Skeletal muscle satellite cell (primary cell): ENCODE data around the gene ATG2B.

Experiments used
- H3K27me3 ChIP-seq: 2 replicates; pipeline ENCODE4 v1.7.0; 2013; ENCODE audit warnings: low read length; ENCODE audit not compliant: control insufficient read depth, insufficient read depth
- H3K36me3 ChIP-seq: 2 replicates; pipeline ENCODE4 v1.7.0; 2013; ENCODE audit warnings: mild to moderate bottlenecking, control low read depth, low read length; ENCODE audit not compliant: insufficient read depth
- H3K4me1 ChIP-seq: 2 replicates; pipeline ENCODE4 v1.7.0; 2013; ENCODE audit warnings: low read length; ENCODE audit not compliant: control insufficient read depth, insufficient read depth
- H3K4me2 ChIP-seq: 2 replicates; pipeline ENCODE4 v1.7.0; 2013; ENCODE audit warnings: mild to moderate bottlenecking, low read length
- H3K4me3 ChIP-seq: 2 replicates; pipeline ENCODE4 v1.7.0; 2013; ENCODE audit warnings: low read length
- H3K9ac ChIP-seq: 2 replicates; pipeline ENCODE4 v1.7.0; 2013; ENCODE audit warnings: mild to moderate bottlenecking, low read depth, low read length, moderate library complexity
- H3K9me3 ChIP-seq: replicated peaks from 2 replicates; pipeline ENCODE4 v1.7.0; 2013; ENCODE audit warnings: mild to moderate bottlenecking, control low read depth, low read length

Gene ATG2B

GRCh38 chr14:96309133-96309895 is 53.8 kb downstream of the ATG2B start:
- peaks cover 56% of the 10 kb centered on the region for H3K36me3 ChIP-seq
- no peak overlapping the region for H3K4me2 ChIP-seq
- H3K27me3 ChIP-seq, result no peaks in the 10 kb centered on the region
- H3K9me3 ChIP-seq, result no peaks in the 10 kb centered on the region
- H3K4me1 ChIP-seq, result no peaks in the 10 kb centered on the region
- no peak overlapping the region for H3K4me3 ChIP-seq
- no peak overlapping the region for H3K9ac ChIP-seq

GRCh38 chr14:96307434-96307833 is 55.7 kb downstream of the ATG2B start:
- H3K9ac ChIP-seq, result no peak overlapping the region
- H3K27me3 ChIP-seq, result no peaks in the 10 kb centered on the region
- H3K4me3 ChIP-seq, result no peak overlapping the region
- H3K4me2 ChIP-seq, result no peak overlapping the region
- H3K4me1 ChIP-seq, result no peaks in the 10 kb centered on the region
- no peaks in the 10 kb centered on the region for H3K9me3 ChIP-seq
- H3K36me3 ChIP-seq, result peaks cover 52% of the 10 kb centered on the region

DNA sequence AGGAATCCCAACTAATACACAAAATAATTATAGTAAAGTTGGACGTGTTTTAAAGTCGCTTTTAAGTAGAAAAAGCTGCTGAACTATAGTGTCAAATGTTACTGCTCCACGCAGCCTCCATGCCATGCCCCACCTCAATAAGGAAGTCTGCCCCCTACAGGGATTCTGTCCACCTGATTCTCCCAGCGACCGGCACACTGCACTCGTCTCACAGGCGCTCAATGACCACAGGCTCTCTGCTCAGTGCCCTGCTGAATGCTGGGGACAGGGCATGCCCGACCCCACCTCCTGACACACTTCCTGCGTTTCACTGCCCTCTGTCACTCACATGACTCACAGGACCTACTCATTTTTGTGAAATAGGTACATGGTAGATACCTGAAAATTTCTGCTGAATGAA is 58.2 kb downstream of the ATG2B start:
- Histone ChIP-seq H3K9me3 (no peaks in the 10 kb centered on the region), H3K9ac (no peak overlapping the region), H3K27me3 (no peaks in the 10 kb centered on the region), H3K4me3 (no peak overlapping the region), H3K4me1 (no peaks in the 10 kb centered on the region), H3K4me2 (no peak overlapping the region), H3K36me3 (peaks cover 32% of the 10 kb centered on the region)

GRCh38 chr14:96303981-96304380 is 59.2 kb downstream of the ATG2B start:
- H3K4me1 ChIP-seq, result no peaks in the 10 kb centered on the region

DNA sequence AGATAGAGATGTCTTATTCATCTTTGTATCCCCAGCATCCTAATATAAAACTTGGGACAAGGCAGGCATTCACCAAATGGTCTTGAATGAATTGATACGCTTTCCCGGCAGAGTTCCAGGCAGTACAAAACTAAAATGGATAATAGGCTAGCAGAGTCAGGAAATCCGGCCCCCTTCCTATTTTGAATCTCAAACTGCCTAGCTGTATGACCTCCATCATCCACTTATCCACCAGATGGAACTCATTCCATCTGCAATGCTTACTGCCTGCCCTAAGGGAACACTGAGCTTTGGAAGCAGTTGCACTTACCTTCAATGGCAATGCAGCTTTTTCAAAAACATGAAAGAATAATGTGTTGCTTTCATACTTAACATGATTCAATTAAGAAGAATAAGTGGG is 63.7 kb downstream of the ATG2B start:
- Histone ChIP-seq H3K9ac (no peak overlapping the region), H3K36me3 (peaks cover 8% of the 10 kb centered on the region), H3K4me2 (no peak overlapping the region), H3K9me3 (no peaks in the 10 kb centered on the region), H3K4me1 (no peaks in the 10 kb centered on the region), H3K27me3 (no peaks in the 10 kb centered on the region), H3K4me3 (no peak overlapping the region)

More at GRCh38 chr14:96303981-96304380, 59.2 kb downstream of the ATG2B start:
- H3K9me3 ChIP-seq, result no peaks in the 10 kb centered on the region
- no peak overlapping the region for H3K9ac ChIP-seq
- H3K36me3 ChIP-seq, result peaks cover 25% of the 10 kb centered on the region
- no peak overlapping the region for H3K4me3 ChIP-seq
- no peak overlapping the region for H3K4me2 ChIP-seq
- no peaks in the 10 kb centered on the region for H3K27me3 ChIP-seq

GRCh38 chr14:96297997-96298515 is 65.1 kb downstream of the ATG2B start:
- H3K27me3 ChIP-seq, result no peaks in the 10 kb centered on the region
- H3K4me2 ChIP-seq, result no peak overlapping the region
- H3K9ac ChIP-seq, result no peak overlapping the region
- H3K9me3 ChIP-seq, result no peaks in the 10 kb centered on the region
- H3K4me3 ChIP-seq, result no peak overlapping the region
- no peaks in the 10 kb centered on the region for H3K36me3 ChIP-seq
- no peaks in the 10 kb centered on the region for H3K4me1 ChIP-seq

DNA sequence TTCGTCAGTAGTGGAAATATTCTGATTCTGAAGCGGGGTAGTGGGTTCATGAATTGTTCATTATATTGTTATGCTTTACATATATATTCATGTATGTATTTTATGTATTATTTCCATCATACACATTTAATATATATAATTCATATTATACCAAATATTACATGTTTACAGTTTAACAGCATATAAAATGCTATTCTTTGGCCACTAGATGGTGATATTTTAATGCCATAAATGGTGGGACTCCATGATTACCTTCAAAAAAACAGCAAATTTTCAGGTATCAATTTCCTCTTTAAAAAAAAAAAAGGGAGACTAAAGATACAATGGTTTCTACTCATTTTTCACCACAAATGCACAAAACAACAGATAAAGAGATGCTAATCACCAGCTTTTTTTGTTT is 66.1 kb downstream of the ATG2B start:
- no peak overlapping the region for H3K4me2 ChIP-seq
- no peaks in the 10 kb centered on the region for H3K9me3 ChIP-seq
- H3K27me3 ChIP-seq, result no peaks in the 10 kb centered on the region
- H3K4me1 ChIP-seq, result no peaks in the 10 kb centered on the region
- H3K36me3 ChIP-seq, result peaks cover 2% of the 10 kb centered on the region
- H3K9ac ChIP-seq, result no peak overlapping the region
- H3K4me3 ChIP-seq, result no peak overlapping the region

DNA sequence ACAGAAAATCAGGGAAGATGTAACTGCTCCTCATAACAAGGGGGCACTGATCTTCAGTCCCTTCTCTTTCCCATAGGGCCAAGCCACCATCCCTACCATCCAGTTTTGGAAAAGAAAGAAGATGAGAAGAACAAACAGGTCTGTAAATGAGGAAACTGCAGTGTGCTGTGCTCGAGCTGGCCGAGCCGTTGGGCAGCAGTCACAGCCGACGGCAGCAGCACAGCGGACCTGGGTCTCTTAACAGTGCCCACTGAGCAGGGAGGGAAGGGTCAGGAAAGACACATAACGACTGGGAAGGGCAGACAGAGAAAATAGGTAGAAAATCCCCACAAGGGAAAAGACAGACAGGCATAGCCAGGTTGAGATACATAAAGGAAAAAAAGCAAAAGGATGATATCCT is 68.9 kb downstream of the ATG2B start:
- H3K9ac ChIP-seq, result no peak overlapping the region
- no peak overlapping the region for H3K4me3 ChIP-seq
- no peaks in the 10 kb centered on the region for H3K4me1 ChIP-seq
- no peaks in the 10 kb centered on the region for H3K27me3 ChIP-seq
- no peak overlapping the region for H3K4me2 ChIP-seq
- no peaks in the 10 kb centered on the region for H3K9me3 ChIP-seq
- H3K36me3 ChIP-seq, result peaks cover 18% of the 10 kb centered on the region

GRCh38 chr14:96287856-96288255 is 75.3 kb downstream of the ATG2B start:
- H3K27me3 ChIP-seq, result no peaks in the 10 kb centered on the region
- peaks cover 33% of the 10 kb centered on the region for H3K36me3 ChIP-seq
- H3K9ac ChIP-seq, result no peak overlapping the region
- no peak overlapping the region for H3K4me2 ChIP-seq
- no peaks in the 10 kb centered on the region for H3K4me1 ChIP-seq
- H3K9me3 ChIP-seq, result no peaks in the 10 kb centered on the region
- H3K4me3 ChIP-seq, result no peak overlapping the region

GRCh38 chr14:96286251-96286650 is 76.9 kb downstream of the ATG2B start:
- Histone ChIP-seq H3K9me3 (no peaks in the 10 kb centered on the region), H3K36me3 (peaks cover 34% of the 10 kb centered on the region), H3K4me2 (no peak overlapping the region), H3K9ac (no peak overlapping the region), H3K4me3 (no peak overlapping the region), H3K27me3 (no peaks in the 10 kb centered on the region), H3K4me1 (no peaks in the 10 kb centered on the region)

GRCh38 chr14:96285667-96286066 is 77.5 kb downstream of the ATG2B start:
- H3K4me2 ChIP-seq, result no peak overlapping the region
- H3K9ac ChIP-seq, result no peak overlapping the region
- H3K9me3 ChIP-seq, result no peaks in the 10 kb centered on the region
- H3K36me3 ChIP-seq, result peaks cover 30% of the 10 kb centered on the region
- H3K27me3 ChIP-seq, result no peaks in the 10 kb centered on the region
- H3K4me1 ChIP-seq, result no peaks in the 10 kb centered on the region
- no peak overlapping the region for H3K4me3 ChIP-seq

DNA sequence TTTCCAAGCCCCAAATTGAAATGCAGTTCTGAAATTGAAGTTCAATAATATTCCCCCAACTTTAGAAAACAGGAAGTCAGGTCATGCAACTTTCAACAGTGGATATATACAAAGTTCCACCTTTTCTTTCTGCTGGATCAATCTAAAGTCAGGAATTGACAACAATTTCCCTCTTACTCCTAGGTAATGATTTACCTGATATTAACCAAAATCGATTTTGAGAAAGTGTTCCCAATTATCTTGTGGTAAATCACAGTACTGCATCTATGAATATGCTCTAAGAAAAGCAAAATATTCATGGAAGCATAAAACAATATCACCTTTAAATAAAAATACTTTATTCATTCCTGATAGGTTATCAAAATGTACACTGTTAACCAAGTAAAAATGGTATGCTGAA is 78.7 kb downstream of the ATG2B start:
- no peak overlapping the region for H3K9ac ChIP-seq
- H3K36me3 ChIP-seq, result peaks cover 23% of the 10 kb centered on the region
- no peak overlapping the region for H3K4me3 ChIP-seq
- no peaks in the 10 kb centered on the region for H3K9me3 ChIP-seq
- H3K4me1 ChIP-seq, result no peaks in the 10 kb centered on the region
- no peak overlapping the region for H3K4me2 ChIP-seq
- no peaks in the 10 kb centered on the region for H3K27me3 ChIP-seq
